Stimulated activated CD8-positive, alpha-beta memory T cell treated with anti-CD3 and anti-CD28 coated beads, Interleukin-7, amount 100 ng/mL, for 48 hours (primary cell): ENCODE results near the gene SRC.
"Not testable (repeated sequence)": the region's sequence is repeated elsewhere in the genome, so short reads cannot be mapped to it uniquely, and the experiment has no call there.

Source experiments
- DNase-seq, 2 donors: peaks; one replicate each; pipeline ENCODE4 v3.0.0-alpha.2; 2020; ENCODE audit warnings: low read depth in 1 of 2; ENCODE audit errors: extremely low read depth in 1 of 2

Gene SRC

DNA sequence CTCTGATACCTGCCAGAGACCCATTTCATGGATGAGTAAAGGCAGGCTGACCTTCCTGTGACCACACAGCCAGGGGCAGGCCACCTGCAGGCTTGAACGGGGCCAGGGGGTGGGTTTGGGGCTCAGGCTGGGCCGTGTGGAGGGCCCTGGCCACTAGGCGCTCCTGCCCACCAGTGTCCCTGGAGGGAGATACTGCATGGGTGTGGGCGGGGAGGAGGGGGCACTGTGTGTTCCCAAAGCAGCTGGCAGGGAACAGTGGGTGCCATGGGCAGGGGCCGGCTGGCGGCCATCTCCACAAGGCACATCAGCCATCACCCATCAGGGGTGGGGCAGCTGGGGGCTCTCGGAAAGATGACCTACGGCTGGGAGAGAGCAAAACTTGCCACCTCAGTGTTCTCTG lies 15.4 kb downstream of the SRC start:
- DNase-seq, result no peak

DNA sequence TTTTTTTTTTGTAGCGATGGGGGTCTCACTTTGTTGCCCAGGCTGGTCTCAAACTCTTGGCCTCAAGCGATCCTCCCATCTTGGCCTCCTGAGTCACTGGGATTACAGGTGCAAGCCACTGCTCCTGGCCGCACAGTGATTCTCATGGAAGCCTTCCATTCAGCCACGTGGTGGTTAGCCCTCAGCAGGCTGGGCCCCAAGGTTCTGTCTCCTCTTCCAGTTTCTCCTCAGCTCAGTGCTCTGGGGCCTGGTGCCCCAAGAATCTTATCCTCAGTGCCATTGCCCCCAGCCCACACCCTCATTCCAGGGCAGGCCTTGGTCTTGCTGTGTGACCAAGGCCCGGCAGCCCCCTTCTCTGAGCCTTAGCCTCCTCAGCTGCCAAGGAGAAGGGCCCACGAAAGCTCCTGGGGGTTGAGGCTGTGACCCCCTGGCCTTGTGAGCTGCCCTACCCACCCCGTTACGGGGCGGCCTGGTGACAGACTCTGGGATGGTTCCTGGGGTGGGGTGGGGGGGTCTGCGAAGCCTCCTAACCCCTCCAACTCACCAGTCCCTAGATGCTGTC lies 16.4 kb downstream of the SRC start:
- DNase-seq, result no peak

GRCh38 chr20:37362821-37363220 lies 16.9 kb downstream of the SRC start:
- no peak for DNase-seq

DNA sequence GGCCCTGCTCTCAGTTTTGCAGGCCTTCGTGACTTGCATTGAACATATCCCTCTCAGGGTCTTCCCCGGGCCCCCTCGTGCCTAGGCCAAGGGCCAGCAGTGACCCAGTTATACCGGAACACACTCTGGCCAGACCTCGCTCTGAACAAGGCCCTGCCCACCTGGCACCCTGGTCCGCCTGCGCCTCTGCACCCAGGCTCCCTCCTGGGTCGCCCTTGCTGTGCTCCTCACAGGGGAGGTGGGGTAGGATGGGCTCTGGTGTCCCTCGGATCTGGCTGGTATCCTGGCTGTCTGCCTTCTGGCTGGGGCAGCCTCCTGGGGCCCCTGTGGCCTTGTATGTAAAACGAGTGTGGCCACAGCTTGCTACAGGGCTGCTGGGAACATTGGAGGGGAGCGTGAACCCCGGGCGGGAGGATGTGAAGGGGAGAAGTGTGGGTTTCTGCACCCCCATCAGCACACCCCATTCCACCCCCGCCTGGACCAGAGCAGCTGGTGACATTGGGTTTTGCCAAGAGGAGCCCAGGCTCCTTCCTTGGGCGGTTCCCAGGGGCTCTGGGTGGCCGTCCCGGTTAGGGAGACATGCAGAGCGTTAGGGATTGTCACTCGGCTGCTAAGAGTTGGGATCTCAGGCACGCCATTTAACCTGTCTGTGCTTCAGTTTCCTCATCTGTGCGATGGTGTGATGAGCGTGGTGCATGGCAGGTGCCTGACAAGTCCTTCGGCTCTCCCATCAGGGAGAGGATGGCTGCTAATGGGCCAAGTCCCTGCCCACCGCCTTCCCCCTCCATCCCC lies 17.5 kb downstream of the SRC start:
- no peak for DNase-seq

- DNase-seq, result no peak
Observed at GRCh38 chr20:37364013-37364926, 18.3 kb downstream of the SRC start.

- no peak for DNase-seq
Observed at GRCh38 chr20:37364927-37365272, 19.0 kb downstream of the SRC start.

GRCh38 chr20:37365760-37366638 lies 20.1 kb downstream of the SRC start:
- DNase-seq, result no peak

DNA sequence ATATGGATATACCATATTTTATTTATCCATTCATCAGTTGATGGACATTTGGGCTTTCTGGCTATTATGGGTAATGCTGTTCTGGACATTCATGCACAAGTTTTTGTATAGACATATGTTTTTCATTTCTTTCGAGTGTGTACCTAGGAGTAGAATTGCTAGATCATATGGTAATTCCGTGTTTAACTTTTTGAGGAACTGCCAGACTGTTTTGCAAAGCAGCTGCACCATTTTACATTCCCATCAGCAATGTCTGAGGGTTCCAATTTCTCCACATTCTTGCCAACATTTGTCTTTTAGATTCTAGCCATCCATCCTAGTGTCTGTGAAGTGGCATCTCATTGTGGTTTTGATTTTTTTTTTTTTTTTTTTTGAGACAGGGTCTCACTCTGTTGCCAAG lies 20.8 kb downstream of the SRC start:
- no peak for DNase-seq

DNA sequence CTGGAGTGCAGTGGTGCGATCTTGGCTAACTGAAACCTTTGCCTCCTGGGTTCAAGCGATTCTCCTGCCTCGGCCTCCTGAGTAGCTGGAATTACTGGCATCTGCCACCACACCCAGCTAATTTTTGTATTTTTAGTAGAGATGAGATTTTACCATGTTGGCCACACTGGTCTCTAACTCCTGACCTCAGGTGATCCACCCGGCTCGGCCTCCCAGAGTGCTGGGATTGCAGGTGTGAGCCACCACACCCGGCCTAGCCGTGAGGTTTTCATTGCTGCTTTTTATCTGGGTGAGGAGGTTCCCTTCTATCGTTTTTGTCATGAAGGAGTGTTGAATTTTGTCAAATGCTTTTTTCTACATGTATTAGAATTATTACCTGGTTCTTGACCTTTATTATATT lies 23.9 kb downstream of the SRC start:
- no peak for DNase-seq

DNA sequence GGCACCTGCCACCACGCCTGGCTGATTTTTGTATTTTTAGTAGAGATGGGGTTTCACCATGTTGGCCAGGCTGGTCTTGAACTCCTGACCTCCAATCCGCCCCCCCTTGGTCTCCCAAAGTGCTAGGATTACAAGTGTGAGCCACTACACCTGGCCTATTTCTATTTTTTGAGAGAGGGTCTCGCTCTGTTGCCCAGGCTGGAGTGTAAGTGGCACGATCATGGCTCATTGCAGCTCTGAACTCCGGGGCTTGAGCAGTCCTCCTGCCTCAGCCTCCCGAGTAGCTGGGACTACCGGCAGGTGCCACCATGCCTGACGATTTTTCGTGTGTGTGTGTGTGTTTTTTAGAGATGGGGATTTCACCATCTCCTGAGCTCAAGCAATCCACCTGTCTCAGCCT lies 25.9 kb downstream of the SRC start:
- not testable (repeated sequence) for DNase-seq

GRCh38 chr20:37372441-37372840 lies 26.5 kb downstream of the SRC start:
- no peak for DNase-seq

DNA sequence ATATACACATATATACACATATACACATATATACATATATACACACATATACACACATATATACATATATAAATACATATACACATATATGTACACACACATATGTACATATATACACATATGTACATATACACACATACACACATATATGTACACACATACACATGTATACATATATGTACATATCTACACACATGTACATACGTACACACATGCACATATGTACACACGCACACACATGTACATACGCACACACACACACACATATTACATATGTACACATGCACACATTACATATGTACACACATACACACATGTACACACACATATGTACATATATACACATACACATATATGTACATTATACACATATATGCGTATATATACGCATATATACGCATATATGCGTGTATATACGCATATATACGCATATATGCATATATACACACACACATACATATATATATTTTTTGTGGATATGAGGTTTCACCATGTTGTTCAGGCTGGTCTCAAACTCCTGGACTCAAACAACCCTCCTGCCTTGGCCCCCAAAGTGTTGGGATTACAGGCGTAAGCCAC lies 27.2 kb downstream of the SRC start:
- DNase-seq, result no peak

DNA sequence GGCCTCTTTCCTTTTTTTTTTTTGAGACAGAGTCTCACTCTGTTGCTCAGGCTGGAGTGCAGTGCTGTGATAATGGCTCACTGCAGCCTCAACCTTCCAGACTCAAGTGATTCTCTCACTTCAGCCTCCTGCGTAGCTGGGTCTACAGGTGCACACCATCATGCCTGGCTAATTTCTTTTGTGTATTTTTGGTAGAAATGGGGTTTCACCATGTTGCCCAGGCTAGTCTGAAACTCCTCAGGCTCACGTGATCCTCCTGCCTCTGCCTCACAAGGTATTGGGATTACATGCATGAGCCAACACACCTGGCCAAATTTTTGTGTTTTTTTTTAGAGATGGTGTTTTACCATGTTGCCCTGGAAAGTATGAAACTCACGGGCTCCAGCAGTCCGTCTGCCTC lies 29.3 kb downstream of the SRC start:
- DNase-seq, result no peak

DNA sequence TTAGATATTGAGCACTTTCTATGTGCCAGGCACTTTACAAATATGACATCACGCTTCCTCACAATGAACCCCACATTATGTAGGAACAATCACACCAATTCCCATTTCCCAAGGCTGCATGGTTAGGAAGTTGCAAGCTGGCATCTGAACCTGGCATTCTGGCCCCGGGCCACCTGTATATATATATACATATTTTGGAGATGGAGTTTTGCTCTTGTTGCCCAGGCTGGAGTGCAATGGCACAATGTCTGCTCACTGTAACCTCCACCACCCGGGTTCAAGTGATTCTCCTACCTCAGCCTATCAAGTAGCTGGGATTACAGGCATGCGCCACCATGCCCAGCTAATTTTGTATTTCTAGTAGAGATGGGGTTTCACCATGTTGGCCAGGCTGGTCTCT lies 30.4 kb downstream of the SRC start:
- DNase-seq, result no peak

DNA sequence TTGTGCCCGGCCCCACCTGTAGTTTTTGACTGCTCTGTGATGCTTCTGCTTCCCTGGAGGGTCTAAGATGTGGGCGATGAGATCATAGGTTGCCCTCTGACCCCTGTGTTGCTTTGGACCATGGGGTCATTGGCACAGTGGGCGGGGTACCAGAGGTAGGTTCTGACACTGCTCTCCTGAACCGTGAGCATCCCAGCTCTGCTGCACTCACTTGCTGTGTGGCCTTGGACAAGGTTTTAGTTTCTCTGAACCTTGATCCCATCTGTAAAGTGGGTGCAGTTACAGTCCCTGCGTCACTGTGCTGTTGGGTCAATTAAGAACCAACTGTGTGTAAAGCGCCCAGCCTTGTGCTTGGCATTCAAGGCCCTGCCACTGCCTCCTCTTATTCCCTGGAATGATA lies 30.9 kb downstream of the SRC start:
- DNase-seq, result no peak

DNA sequence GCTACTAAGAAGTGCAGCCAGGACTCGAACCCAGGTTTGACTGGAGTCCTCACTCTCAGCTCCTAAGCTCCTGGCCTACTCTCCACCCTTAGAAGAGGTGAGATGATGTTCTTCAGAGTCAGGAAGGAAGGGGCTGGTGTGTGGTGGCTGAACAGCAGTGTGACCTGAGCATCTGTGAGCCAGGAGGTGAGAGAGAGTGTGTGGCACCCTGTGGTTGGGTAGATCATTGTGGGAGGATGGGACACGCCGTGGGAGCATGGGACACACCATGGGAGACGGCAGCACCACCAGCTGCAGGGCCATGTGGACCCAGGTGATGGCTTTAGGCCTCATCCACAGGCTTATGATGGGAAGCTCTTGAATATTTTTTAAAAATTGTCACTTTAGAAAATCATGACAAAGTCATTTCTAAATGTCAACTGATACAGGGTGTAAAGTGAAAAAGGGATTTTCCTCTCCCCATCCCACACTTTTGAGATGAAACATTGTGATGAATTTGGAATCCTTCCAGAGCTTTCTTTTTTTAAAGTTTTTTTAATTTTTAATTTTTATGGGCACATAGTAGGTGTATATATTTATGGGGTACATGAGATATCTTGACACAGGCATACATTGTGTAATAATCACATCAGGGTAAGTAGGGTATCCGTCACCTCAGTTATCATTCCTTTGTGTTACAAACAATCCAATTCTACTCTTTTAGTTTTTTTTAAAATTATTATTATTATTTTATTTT lies 31.6 kb downstream of the SRC start:
- no peak for DNase-seq

GRCh38 chr20:37378420-37378784 lies 32.5 kb downstream of the SRC start:
- no peak for DNase-seq

- no peak for DNase-seq
Observed at GRCh38 chr20:37378785-37379598, 33.1 kb downstream of the SRC start.
